NCI-H524 (cell line): ENCODE measurements around the gene FCRL2.
"Not testable (repeated sequence)": the region's sequence is repeated elsewhere in the genome, so short reads cannot be mapped to it uniquely, and the experiment has no call there.

Experiments used
- DNase-seq, 2 experiments: peaks; one replicate each; lab custom pipeline; 2025; lab: John Stamatoyannopoulos, UW

The FCRL2 gene

GRCh38 chr1:157751283-157751682, 25.6 kb downstream of the FCRL2 start:
- no peak for DNase-seq

GRCh38 chr1:157748262-157748817, 28.6 kb downstream of the FCRL2 start:
- no peak for DNase-seq

- DNase-seq: no peak
Observed at GRCh38 chr1:157739229-157739901, 37.6 kb downstream of the FCRL2 start.

DNA sequence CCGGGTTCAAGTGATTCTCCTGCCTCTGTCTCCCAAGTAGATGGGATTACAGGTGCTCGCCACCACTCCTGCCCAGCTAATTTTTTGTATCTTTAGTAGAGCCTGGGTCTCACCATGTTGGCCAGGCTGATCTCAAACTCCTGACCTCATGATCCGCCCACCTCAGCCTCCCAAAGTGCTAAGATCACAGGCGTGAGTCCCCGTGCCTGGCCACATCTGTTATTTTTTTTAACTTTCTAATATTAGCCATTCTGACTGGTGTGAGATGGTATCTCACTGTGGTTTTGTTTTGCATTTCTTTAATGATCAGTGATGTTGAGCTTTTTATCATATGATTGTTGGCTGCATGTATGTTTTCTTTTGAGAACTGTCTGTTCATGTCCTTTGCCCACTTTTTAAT, 40.9 kb downstream of the FCRL2 start:
- DNase-seq: not testable (repeated sequence)

GRCh38 chr1:157734321-157734720, 42.6 kb downstream of the FCRL2 start:
- DNase-seq: no peak

DNA sequence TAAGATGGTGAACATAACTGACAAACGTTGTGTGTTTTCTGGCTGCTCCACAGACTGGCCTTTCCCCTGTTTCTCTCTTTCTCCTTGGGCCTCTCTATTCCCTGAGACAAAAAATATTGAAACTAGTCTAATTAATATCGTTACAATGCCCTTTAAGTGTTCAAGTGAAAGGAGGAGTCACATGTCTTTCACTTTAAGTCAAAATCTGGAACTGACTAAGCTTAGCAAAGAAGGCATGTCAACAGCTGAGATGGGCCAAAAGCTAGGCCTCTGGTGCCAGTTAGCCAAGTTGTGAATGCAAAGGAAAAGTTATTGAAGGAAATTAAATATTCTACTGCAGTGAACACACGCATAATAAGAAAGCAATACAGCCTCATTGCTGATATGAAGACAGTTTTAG, 44.2 kb downstream of the FCRL2 start:
- no peak for DNase-seq

GRCh38 chr1:157725221-157725577, 51.7 kb downstream of the FCRL2 start:
- no peak for DNase-seq

DNA sequence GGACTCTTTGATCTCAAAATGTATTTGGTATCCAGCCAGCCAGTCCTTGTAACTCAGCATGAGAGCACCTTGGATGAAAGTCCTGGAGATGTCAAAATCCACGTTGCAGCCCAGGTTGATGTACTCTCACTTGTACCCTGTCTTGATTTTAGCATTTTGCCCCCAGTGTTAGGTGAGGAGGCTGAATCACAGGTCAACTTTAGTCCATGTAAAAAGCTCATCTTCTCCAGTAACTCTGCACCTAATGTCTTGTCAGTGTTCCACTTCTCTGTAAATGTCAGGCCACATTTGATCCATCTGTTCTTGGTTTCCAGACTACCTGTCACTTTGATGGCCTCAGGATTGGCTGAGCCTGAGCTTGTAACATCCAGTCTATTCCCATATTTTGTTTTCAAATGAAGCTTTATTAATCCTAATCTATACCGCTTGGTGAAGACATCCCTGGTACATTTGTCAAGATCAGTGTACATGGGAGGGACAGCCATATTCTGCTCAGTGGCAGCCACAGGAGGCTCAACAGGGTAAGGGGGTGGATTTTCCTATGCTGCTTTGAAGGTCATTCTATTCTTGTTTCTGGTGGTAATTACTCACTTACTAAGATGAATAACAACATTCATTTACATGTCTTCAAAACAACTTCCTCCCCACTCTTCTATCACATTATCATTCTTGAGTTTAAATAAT, 52.3 kb downstream of the FCRL2 start:
- DNase-seq: no peak

DNA sequence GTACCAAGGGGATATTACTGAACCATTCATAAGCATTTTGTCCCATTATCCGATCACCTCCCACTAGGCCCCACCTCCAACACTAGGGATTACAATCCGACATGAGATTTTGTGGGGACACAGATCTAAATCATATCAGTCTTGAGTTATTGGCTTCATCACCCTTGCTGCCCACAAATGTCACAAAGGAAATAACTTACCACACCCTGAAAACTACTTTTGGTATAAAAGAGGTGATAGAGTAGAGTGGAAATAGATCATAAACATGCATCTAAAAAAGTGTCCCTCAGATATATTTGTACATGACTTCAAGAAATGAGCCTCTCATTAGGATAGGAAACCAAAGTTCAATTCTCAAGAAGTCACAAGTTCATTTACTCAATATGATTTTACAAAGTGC, 53.8 kb downstream of the FCRL2 start:
- no peak for DNase-seq

DNA sequence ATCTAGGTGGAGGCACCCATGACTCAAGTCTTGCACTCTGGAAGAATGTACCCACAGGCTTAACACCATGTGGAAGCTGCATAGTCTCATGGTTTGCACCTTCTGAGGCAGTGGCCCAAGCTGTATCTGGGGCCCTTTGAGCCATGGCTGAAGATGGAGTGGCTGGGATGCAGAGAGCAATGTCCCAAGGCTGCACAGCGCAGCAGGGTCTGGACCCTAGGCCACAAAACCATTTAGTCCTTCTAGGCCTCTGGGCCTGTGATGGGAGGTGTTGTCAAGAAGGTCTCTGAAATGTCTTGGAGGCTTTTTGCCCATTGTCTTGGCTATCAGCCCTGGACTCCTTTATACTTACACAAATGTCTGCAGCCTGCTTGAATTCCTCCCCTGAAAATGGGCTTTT, 54.9 kb downstream of the FCRL2 start:
- no peak for DNase-seq

GRCh38 chr1:157715736-157716135, 61.2 kb downstream of the FCRL2 start:
- DNase-seq: no peak

DNA sequence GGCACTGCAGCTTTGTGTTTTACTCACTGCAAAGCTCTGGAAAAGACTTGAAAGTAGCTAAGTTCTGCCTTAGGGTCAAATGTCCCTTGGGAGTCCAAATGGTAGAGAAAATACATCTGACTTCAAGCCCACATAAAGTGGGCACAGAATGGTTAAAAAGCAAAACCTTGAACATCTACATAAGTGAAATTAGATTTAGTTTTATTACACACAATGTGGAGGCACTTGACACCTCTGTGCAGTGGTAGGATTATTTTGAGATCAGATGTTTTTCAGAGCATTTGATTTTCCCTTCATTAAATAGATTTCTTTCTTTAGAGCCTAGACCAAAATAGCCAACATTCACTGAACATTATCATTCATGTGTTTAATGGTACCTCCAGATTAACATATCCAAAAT, 65.1 kb downstream of the FCRL2 start:
- no peak for DNase-seq

- DNase-seq: no peak
Observed at GRCh38 chr1:157704878-157705277, 72.1 kb downstream of the FCRL2 start.

GRCh38 chr1:157703981-157704380, 73.0 kb downstream of the FCRL2 start:
- no peak for DNase-seq

GRCh38 chr1:157702308-157702825, 74.6 kb downstream of the FCRL2 start:
- DNase-seq: no peak

- DNase-seq: no peak
Observed at GRCh38 chr1:157700732-157701131, 76.2 kb downstream of the FCRL2 start, which contains the start of gene FCRL3. FCRL3 (minus strand) TSS chr1:157700769; CDS start chr1:157700489, 280 bp downstream.

- no peak for DNase-seq
Observed at GRCh38 chr1:157700305-157700704, 76.6 kb downstream of the FCRL2 start.

DNA sequence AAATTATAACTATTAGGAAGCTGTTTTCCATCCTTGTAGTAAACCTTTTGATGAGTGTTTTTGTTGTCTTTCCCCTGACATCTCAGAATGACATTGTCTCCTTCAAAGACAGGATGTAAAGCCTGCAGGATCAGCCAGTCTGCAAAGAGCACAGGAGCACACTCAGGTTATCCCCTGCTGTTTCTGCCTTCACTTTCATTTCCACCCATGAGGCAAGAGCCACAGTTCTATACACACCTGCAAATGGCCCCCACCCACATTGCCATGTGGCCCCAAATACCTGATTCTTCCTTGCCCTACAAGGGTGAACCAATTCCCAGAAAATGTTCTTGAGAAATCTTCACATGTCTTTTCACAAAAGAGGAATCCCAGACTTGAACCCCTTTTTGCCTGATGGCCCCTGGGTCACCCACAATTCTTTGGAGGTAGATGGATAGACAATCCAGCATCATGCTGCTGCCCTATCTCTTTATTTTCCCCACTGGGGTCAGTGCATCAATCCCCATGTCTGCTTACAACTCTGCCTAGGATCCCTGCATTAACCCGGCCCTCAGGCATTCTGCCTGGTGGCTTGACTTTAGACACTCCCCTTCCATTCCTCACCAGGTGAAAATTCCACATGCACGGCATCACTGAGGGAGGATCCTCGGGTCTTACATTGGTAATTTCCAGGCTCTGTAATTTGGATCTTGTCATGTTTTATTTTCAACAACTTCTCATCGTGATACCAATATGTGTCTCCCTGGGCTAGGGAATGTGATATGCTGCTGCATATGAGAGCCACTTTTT, 79.0 kb downstream of the FCRL2 start:
- DNase-seq: no peak

DNA sequence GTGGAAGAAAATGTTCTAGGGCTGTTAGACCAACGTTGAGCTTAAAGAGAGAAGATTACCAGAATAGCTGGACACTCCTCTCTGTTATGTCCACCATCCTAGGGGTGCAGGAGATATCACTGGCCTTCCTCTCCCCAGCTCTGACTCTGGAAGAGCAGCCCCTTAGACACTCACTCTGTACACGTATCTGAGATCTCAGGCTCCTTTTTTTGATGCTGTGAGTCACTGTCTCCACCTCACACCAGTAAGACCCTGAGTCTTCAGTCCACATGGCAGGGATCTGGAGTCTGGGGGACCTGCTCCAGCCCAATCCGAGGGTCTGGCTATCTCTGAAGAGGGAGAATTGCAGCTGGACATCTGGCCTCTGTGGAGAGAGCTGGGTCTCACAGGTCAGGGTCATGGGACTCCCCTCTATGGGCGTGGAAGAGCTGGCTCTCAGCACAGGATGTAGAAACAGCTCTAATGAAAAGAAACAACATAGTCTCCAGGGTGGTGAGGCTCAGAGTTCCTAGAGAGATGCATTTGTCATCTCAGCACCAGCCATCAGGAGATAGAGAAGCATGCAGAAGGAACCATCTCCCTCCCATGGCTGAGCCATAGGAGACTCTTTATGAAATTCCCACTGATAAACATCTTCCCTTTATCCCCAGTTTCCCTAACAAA, 79.8 kb downstream of the FCRL2 start:
- no peak for DNase-seq
